NCI-H1436 (cell line): ENCODE measurements around the gene COMTD1.

Experiments used
- DNase-seq: peaks from one replicate; lab custom pipeline; 2025; lab: John Stamatoyannopoulos, UW

Gene COMTD1

DNA sequence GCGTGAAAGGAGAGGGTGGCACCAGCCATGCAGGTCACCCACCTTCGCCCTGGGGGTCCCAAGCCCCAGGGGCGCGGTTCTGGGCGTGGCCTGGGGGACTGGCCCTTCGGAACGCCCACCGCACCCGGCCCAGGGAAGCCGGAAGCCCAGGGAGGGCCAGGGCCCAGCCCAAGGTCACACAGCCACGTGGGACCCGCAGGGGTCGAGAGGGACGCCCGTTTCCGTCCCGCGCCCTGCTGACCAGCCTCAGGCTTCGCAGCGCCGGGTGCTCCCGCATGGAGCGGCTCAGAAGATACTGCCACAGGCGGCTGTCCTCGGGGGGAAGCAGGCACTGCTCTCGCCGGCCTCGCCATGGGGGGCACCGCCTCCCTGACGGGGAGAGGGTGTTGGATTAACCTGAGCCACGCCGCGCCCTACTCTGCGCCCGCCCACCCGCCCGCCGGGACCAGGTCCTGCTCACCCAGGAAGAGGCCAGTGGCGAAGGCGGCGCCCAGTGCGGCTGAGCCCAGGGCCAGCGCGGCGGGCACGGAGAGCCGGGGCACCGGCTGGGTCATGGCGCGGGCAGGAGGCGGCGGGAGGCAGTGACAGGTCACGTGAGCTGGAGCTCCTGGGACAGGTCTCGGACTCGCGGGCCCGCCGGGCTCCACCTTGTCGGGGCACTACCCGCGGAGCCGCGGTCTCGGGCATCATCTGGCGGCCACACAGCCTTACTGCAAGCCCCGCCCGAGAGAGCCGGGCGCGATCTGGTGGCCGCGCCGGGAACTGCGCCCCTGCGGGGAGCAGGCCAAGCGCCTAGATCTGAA lies at the start of gene COMTD1:
Gene COMTD1 (minus strand): TSS at position 583 of the 803 bp plus-strand sequence. CDS start 29 bp downstream, at position 554.
- peak; percentile 88 for DNase-seq

DNA sequence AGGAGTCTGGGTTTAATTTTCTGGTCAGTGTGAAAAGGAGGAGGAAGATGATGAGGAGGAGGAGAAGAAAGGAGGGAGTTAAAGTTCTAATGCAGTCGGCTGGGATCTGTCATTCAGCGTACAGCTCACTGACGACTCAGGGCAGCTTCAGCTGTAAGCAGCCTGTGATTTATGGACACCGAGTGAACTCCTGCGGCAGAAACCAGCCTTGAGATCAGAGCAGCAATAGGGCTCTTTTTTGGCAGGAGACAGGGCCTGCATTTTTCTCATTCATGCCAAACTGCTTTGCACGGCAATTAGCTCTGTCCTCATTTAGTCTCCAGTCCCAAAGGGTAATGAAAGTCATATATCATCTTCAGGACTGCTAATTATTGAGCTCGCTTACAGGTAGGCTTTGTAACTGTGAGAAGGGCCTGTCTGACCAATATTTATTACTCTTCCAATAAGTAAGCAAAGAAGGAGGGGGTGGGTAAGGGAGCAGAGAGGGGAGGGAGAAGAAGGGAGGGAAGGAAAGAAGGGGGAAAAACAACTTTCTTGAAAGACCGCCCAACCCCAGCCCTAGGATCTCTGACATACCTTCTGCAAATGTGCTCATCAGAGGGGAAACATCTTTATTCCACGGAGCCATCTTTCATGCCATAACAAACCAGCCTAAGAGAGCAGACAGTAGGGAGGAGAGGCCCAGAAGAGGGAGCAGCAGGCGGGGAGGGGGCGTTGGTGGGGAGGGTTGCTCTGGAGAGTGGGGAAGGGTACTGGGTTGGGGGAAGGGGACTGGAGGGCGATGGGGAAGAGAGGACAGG lies 48.1 kb upstream of the COMTD1 start:
- DNase-seq = peak; percentile 66

DNA sequence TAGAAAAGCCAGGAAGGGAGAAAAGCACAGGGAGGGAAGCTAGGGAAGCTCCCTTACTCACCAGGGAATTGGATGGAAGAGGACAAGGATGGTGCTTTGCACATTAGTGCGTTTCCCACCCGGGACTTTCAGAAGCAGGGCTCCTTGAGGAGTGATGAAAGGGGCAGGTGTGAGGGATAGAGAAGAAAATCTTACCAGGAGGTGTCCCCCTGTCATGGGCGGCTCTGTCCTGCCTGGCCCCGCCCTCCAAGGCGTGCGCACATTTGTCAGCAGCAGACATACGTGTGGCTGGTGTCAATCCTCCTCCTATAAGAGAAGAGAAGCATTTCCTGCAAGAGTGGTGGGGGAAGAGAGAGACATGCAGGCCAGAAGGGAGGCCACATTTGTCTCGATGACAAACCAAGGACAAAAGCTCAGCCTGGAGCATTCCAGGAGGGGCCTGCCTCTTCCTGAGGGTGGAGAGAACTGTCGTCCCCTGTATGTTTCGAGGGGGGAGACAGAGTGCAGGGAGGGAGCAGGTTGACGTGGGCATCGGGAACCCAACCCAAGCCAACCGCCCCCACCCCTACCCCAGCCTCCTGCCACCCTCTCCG lies 47.4 kb upstream of the COMTD1 start:
- peak; percentile 47 for DNase-seq

DNA sequence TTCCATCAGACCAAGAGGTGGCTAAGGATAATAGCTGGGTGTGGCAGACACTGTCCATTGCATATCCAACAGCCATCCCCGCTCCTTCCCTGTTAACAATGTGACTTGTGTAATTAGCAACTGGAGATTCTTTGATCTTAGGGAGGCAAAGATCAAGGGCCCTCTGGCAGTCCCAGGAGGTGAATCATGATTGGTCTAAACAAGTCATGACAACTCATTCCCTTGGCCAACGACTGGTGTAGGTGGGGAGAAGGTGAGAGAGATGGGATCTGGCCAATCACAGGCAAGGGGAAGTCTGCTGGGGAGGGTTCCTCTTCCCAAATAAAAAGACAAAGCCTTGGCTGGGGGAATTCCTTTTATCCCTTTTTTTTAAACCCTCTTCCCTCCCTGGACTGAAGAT lies 46.2 kb upstream of the COMTD1 start:
- DNase-seq = no peak

DNA sequence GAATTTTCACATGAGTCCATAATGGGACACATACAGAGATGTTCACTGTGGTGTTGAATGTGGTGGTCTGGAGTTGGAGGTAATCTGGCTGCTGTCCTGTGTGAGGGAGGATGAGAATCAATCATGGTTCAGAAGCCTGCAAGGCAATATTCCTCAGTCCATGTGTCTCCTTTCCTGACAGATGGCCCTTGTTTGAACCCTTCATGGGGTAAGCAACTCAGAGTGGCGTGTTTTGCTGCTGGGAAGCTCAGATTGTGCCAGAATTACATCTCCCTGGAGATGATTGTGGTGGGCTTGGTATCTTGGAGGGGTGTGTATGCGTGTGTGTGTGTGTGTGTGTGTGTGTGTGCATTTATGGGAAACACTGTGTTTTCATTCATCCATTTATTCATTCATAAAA lies 44.5 kb upstream of the COMTD1 start:
- no peak for DNase-seq

DNA sequence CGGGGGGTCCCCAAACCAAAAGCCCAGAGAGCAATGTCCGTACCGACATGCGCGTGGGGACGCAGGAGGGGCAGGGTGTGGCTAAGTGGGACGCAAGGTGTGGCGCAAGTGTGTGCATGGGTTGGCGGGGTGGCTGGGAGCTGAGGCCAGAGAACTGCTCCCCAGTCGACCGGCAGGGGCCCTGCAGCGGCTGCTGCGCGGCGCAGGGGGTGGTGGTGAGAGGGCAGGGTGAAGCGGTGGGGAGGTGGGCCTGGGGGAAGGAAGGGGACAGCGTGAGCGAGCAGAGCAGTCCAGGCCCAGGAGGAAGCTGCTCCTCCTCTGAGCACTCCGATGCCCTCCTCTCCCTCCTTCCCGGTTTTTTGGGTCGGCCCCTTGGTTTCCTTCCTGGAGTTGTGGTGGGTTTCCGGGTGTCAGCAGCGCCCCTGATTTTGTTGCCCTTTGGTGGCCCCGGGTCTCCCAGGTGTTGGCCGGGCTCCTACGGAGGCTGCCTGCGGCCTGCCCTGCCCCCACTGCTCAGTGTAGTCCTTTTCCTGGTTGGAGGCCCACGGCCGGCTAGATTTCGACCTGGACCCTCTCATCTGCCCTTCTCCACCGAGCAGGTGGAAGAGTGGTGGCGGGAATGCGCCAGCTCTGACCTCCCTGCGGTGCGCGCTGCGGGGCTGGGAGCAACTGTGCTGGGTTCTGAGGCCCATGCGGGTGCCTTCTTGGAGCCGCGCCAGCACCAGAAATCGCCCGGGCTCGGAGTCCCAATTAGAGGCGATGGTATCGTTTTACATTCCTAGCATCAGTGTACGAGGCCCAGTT lies 40.5 kb upstream of the COMTD1 start:
- DNase-seq = no peak

DNA sequence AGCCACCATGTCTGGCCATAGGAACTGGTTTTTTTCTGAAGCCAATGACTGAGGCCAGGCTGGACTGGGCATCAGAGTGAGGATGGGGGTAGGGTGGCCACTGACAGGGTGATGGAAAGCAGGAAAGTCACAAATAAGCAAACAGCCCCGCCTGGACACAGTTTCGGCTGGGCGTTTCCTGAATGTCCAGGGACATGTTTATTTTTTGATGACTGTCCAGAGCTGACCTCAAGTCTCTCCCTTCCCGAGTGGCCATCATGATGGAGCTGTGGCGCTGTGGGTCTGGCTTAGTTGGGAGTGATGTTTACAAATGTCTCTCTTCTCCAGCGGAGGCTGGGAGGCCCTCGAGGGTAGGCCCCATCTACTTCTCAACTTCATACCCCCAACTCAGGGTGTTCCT lies 37.1 kb upstream of the COMTD1 start:
- DNase-seq = no peak

DNA sequence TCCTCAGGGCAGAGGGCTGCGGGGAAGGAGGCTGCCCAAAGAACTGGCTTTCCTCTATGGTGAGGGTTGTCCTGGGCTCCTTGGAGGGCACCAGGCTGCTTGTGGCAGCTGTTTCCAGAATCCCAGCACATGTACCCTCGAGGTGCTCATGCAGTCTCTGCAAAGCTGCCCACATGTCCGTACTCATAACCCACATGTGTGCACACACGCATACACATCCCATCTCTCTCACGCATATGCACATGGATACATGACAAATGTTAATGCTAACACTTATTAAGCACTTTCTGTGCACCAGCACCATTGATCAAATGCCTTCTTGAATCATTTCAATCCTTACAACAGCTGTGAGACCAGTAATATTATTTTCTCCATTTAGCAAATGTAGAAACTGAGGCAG lies 36.3 kb upstream of the COMTD1 start:
- DNase-seq = no peak

DNA sequence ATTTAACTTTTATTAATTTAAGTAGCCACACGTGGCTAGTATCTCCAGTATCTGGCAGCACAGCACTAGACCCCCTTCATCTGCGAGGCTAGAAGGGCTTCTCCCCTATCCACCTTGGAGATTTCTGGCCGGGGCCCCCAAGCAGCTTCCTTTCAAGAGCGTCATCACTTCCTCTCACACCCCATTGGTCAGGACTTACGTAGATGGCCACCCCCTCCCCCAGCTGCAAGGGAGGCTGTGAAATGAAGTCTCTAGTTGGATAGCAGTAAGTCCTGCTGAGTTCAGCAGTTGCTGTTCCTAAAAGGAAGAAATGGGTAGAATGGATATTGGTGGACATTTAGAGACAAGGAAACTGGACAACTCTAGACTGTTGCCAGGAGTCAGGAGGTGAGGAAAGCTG lies 33.8 kb upstream of the COMTD1 start:
- DNase-seq = no peak

DNA sequence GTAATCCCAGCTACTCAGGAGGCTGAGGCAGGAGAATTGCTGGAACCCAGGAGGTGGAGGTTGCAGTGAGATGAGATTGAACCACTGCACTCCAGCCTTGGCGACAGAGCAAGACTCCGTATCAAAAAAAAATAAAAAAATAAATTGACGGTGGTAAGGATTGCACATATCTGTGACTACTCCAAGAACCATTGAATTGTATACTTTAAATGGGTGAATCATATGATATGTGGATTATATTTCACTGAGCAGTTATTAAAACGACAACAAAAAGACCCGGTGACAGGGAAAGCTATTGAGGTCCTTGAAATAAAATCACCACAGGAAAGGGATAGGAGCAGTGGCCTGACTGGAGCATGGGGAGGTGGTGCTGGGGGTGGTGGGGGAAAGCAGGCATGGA lies 31.2 kb upstream of the COMTD1 start:
- no peak for DNase-seq

DNA sequence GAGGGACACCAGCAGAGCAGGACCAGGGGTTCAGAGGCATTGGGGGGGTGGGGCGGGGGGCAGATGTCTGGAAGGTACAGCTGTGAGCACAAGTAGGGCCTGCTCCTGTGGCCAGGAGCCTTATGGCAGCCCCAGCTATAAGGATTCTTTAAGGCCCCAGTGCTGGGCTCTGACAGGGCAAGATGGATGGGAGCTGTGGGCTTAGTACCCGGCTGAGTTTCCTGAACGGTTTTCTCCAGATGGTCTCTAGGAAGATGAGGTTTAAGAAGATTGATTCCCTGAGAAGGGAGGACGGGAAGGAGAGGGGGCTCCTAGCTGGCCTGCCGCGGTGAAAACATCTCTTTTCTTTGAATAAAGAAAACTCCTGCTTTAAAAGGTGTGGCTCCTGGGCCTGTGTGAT lies 30.1 kb upstream of the COMTD1 start:
- DNase-seq = no peak

DNA sequence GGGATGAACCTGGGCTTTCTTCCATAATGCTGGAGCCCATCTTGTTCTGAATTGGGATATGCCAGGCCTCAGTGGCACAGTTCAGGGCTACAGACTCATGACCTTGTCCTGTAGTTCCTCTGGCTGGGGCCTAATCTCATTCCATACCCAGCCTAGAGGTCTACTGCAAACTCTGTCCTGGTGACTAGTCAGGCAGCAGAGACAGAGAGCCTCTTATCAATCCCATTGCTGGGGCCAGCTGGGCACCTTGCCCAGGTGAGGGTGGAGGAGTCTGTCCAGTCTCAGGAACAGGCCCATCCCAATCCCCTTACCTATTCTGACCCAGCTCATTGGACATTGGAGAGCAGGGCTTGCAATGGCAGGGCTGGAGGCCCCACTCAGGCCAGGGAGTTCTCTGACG lies 28.0 kb upstream of the COMTD1 start:
- DNase-seq = no peak

DNA sequence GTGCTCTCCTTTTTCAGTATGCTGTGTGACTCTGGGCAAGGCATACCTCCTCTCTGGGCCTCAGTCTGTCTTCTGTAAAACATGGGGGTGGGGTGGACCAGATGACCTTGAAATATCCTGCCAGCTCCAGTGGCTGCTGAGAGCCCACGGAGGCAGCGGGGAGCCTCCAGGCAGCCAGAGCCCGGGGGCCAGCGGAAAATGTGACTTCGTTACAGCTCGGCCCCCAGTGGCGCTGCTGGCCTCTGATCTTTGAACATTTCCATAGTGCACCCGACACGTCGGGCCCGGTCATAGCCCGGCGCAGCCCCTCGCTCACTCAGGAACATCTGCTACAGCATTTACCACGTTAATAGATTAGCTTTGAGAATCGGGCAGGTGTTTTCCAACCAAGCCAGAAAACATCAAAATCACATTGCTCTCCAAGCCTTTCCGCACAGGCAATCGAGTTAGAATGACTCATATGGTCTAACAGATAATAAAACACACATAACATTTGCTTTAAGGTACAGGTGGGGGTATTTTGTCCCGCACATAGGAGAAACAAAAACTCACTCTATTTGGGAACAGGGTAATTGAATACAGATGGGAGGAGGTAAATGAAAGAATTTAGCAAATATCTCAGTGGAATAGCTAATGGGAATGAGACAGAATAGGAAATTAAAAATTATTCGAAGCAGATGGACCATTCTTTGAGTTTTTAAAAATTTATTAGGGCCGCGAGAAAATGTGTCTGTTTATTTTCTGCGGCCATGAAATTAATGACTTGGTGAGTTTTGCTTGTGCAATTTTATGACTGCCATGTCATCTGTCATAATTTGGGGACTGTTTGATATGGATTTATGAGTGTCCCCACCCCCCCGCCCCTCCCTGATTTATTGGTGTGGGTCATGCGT lies 26.3 kb upstream of the COMTD1 start:
- DNase-seq = no peak

DNA sequence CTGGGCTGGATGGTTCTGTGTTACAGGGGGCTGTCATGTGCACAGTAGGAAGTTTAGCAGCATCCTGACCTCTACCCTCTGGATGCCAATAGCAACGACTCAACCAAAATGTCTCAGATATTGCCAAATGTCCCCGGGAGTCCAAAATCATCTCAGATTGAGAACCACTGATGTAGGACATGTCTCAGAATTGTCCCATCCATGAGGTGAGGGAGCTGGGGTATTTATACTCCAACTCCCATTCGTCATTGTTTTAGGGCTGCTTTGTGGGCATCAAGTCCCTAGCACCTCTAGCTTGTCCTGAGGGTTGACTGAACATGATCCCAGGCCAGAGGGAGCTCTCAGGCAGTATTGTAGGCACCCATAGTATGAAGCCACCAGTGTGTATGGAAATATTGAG lies 25.2 kb upstream of the COMTD1 start:
- no peak for DNase-seq

DNA sequence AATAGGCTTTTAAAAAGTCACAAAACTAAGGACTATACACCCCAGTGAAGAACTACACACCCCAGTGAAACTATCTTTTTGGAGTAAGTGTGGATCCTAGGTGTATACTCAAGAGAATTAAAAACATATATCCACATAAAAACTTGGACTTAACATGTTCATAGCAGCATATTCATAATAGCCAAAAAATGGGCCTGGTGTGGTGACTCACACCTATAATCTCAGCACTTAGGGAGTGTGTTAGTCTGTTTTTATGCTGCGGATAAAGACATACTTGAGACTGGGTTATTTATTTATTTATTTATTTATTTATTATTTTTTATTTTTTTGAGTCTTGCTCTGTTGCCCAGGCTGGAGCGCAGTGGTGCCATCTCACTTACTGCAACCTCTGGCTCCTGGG lies 19.0 kb upstream of the COMTD1 start:
- no peak for DNase-seq

DNA sequence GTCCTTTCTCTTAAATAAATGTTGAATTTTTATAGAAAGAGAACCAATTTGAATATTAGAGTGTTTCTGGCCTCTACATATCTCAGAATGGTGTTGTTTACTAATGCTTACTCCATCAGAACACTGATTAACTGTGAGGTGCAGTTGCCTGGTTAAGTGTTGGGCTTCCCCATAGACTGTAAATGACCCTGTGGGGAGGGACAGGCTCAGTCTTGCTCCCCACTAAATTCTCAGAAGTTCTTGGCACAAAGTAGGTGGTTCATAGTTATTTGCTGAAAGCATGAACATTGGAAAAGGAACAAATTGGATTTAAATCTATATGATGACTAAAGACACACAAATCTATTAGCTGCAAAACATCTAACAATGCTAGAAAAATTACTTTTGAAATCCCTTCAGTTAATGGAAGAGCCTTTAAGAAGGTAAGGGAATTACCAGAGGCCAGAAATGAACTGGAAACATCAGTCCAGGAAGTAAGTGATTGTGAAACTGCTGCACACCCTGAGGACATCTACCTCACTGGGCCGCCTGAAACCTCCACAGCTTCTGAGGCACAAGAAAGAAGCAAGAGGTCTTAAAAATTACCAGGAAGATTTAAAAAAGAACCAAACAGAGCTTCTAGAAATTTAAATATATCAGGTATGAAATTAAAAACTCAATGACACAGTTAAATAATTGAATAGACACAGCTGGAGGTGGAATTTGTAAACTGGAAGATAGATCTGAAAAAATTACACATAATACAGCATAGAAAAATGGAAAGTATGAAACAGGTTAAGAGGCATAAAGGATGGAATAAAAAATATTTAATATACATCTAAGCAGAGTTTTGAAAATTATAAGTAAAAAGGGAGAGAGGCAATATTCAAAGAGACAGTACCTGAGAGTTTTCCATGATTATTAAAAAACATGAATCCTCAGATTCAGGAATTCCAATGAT lies 17.8 kb upstream of the COMTD1 start:
- DNase-seq = no peak

DNA sequence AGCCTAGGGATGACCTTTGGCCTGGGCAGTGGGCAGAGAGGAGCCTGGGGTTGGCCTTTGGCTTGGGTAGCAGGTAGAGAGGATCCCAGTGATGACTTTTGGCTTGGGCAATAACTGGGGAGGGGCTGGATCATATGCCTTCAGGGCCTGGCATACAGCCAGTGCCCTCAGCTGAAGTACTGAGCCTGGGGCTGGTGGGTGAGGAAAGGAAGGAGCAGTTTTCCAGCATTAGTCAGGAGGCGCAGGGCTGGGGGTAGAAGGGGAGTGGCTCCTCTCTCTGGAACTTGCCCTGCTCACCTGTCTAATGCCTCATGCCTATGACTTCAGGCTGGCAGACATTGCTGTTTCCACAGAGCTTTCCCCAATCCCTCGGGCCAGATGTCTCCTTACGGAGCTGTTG lies 15.2 kb upstream of the COMTD1 start:
- DNase-seq = no peak

DNA sequence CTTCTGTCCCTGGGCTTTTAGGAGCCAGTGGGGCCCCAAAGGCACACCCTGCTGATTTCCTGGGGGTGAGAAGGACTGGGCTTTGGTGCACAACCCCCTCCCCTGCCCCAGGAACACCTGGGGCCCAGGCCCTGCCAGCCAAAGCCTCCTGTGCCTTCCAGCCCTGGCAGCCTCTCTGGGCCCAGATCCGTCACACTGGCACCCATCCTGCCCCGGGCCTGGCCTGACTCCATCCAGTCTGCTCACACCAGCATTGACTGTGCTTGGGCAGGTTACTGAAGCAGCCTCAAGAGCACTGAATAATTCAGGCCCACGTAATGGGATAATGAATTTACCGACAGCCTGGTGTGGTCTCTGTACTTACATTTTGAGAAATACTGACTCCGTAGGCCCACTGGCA lies 12.0 kb upstream of the COMTD1 start:
- DNase-seq = no peak

DNA sequence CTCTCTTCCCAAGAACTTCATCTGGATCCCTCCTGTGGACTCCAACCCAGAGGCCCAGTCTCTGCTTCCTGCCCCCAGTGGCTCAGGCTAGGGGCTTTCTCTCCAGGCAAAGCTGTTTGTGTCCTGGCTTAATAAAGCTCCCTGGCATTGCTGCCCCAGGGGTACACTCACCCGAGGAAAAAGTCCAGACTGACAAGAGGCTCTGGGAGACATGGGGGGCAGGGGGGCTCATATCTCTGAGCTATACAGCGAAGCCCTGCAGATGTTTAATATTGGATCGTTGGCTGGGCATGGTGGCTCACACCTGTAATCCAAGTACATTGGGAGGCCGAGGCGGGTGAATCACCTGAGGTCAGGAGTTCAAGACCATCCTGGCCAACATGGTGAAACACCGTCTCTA lies 10.7 kb upstream of the COMTD1 start:
- DNase-seq = no peak
